NCI-H146 treated with DMSO at 0.1 percent for 48 hours (cell line): ENCODE results near the gene KATNAL2.

ENCODE experiments used
- DNase-seq: peaks from one replicate; lab custom pipeline; 2025; ENCODE audit not compliant: unreplicated experiment; lab: John Stamatoyannopoulos, UW

The KATNAL2 gene

GRCh38 chr18:47109720-47110119, 192.3 kb downstream of the KATNAL2 start:
- no peak for DNase-seq

GRCh38 chr18:47110492-47111274, 193.3 kb downstream of the KATNAL2 start:
- DNase-seq: no peak

- DNase-seq: no peak
Measured at GRCh38 chr18:47113796-47114540, 196.6 kb downstream of the KATNAL2 start.

- no peak for DNase-seq
Measured at GRCh38 chr18:47115205-47115604, 197.8 kb downstream of the KATNAL2 start.

GRCh38 chr18:47118981-47119380, 201.6 kb downstream of the KATNAL2 start:
- no peak for DNase-seq

GRCh38 chr18:47120428-47120827, 203.0 kb downstream of the KATNAL2 start:
- no peak for DNase-seq

- no peak for DNase-seq
Measured at GRCh38 chr18:47121146-47121545, 203.7 kb downstream of the KATNAL2 start.

- DNase-seq: no peak
Measured at GRCh38 chr18:47141289-47141688, 223.9 kb downstream of the KATNAL2 start.

GRCh38 chr18:47143153-47143552, 225.8 kb downstream of the KATNAL2 start:
- DNase-seq: no peak

GRCh38 chr18:47143899-47144485, 226.6 kb downstream of the KATNAL2 start:
- DNase-seq: no peak

GRCh38 chr18:47146206-47146605, 228.8 kb downstream of the KATNAL2 start:
- no peak for DNase-seq

- DNase-seq: peak; percentile 53
Measured at GRCh38 chr18:47149457-47150028, 232.1 kb downstream of the KATNAL2 start.

- peak; percentile 92 for DNase-seq
Measured at GRCh38 chr18:47150029-47150823, 232.8 kb downstream of the KATNAL2 start, which contains the start of gene HDHD2. HDHD2 (minus strand) TSS chr18:47150500; CDS start chr18:47136439, 14,061 bp downstream.

- peak; percentile 62 for DNase-seq
Measured at GRCh38 chr18:47150824-47151366, 233.5 kb downstream of the KATNAL2 start.

- DNase-seq: no peak
Measured at GRCh38 chr18:47151439-47151838, 234.0 kb downstream of the KATNAL2 start.
